GM23338 (cell line): Measurements from ENCODE around the gene NKRF. TPM values are rescaled to one million over a fixed set of nuclear protein-coding genes. Genes with fewer than 3 reads are reported as not detected.

Experiments used
- ATAC-seq: fragments of 200-7000 bp; cut with Tn5 transposase; 3 replicates; pipeline ENCODE4 v1.9.1; 2020
- DNase-seq: peaks from one replicate; pipeline ENCODE4 v3.0.0-alpha.2; 2015; ENCODE audit warnings: low spot score
- H2AFZ ChIP-seq: fragments of 200-600 bp; sonication (generic); 2 replicates; pipeline ENCODE4 v1.8.0; 2016; ENCODE audit warnings: antibody characterized with exemption, mild to moderate bottlenecking, moderate library complexity
- H3F3A ChIP-seq: fragments of 200-600 bp; sonication (generic); replicated peaks from 2 replicates; pipeline ENCODE4 v1.8.0; 2017; ENCODE audit warnings: antibody characterized with exemption, mixed run types, low read depth
- H3K27ac ChIP-seq: fragments of 200-600 bp; sonication (generic); 2 replicates; pipeline ENCODE4 v1.6.1; 2016; ENCODE audit warnings: low read depth
- H3K27me3 ChIP-seq: fragments of 200-600 bp; sonication (generic); 2 replicates; pipeline ENCODE4 v1.8.0; 2016; ENCODE audit warnings: mild to moderate bottlenecking, mixed run types, moderate library complexity; ENCODE audit not compliant: insufficient read depth
- H3K36me3 ChIP-seq: fragments of 200-600 bp; sonication (generic); 2 replicates; pipeline ENCODE4 v1.8.0; 2016; ENCODE audit warnings: mild to moderate bottlenecking; ENCODE audit not compliant: insufficient read depth
- H3K4me1 ChIP-seq: fragments of 200-600 bp; sonication (generic); 2 replicates; pipeline ENCODE4 v1.8.0; 2016; ENCODE audit warnings: mild to moderate bottlenecking, moderate library complexity; ENCODE audit not compliant: insufficient read depth
- H3K4me2 ChIP-seq: fragments of 200-600 bp; sonication (generic); 2 replicates; pipeline ENCODE4 v1.7.1; 2017; ENCODE audit warnings: mixed run types
- H3K4me3 ChIP-seq: fragments of 200-600 bp; sonication (generic); 2 replicates; pipeline ENCODE4 v1.6.1; 2016; ENCODE audit warnings: mixed run types
- H3K79me2 ChIP-seq: fragments of 200-600 bp; sonication (generic); replicated peaks from 2 replicates; pipeline ENCODE4 v1.8.0; 2017; ENCODE audit warnings: mild to moderate bottlenecking; ENCODE audit not compliant: insufficient read depth
- H3K9me2 ChIP-seq: fragments of 200-600 bp; sonication (generic); 2 replicates; pipeline ENCODE4 v1.8.0; 2017; ENCODE audit not compliant: insufficient read depth
- H4K20me1 ChIP-seq: fragments of 200-600 bp; sonication (generic); replicated peaks from 2 replicates; pipeline ENCODE4 v1.8.0; 2017; ENCODE audit warnings: mild to moderate bottlenecking; ENCODE audit not compliant: insufficient read depth
- H3K27ac Mint-ChIP-seq: 2 replicates; pipeline ENCODE4 v1.8.0; 2020; ENCODE audit warnings: inconsistent platforms, mild to moderate bottlenecking, moderate library complexity, mixed read lengths
- H3K27me3 Mint-ChIP-seq: 3 replicates; pipeline ENCODE4 v1.8.0; 2022; ENCODE audit warnings: low read depth, mild to moderate bottlenecking, moderate library complexity, mixed read lengths, inconsistent platforms; ENCODE audit not compliant: insufficient read depth, poor library complexity
- H3K36me3 Mint-ChIP-seq: 3 replicates; pipeline ENCODE4 v1.8.0; 2021; ENCODE audit warnings: low read depth, mild to moderate bottlenecking, inconsistent platforms, moderate library complexity, mixed read lengths
- H3K4me1 Mint-ChIP-seq: 3 replicates; pipeline ENCODE4 v1.8.0; 2020; ENCODE audit warnings: mild to moderate bottlenecking, inconsistent platforms, mixed read lengths
- H3K4me3 Mint-ChIP-seq: 3 replicates; pipeline ENCODE4 v1.8.0; 2021; ENCODE audit warnings: moderate library complexity, mild to moderate bottlenecking, inconsistent platforms, mixed read lengths
- H3K9me3 Mint-ChIP-seq: 3 replicates; pipeline ENCODE4 v1.8.0; 2020; ENCODE audit warnings: moderate library complexity, mild to moderate bottlenecking, inconsistent platforms, mixed read lengths
- CREB1 ChIP-seq: fragments of 250-450 bp; sonication (Bioruptor Pico); IDR thresholded peaks from 2 replicates; pipeline ENCODE4 v1.5.0; 2020; ENCODE audit warnings: low read depth, mild to moderate bottlenecking, moderate library complexity
- ETS1 ChIP-seq: IDR thresholded peaks from 2 replicates; pipeline ENCODE4 v1.6.1; 2016; ENCODE audit warnings: antibody characterized with exemption
- EZH2phosphoT487 ChIP-seq: fragments of 200-600 bp; sonication (generic); IDR thresholded peaks from one replicate; pipeline ENCODE4 v1.8.1; 2018; ENCODE audit warnings: antibody characterized with exemption; ENCODE audit not compliant: unreplicated experiment
- JUNB ChIP-seq: IDR thresholded peaks from one replicate; pipeline ENCODE4 v1.6.1; 2016; ENCODE audit warnings: antibody characterized with exemption; ENCODE audit not compliant: unreplicated experiment
- POLR2AphosphoS5 ChIP-seq: IDR thresholded peaks from 2 replicates; pipeline ENCODE4 v1.6.1; 2016; ENCODE audit warnings: antibody characterized with exemption, low read depth
- REST ChIP-seq: IDR thresholded peaks from one replicate; pipeline ENCODE4 v1.6.1; 2018; ENCODE audit warnings: antibody characterized with exemption; ENCODE audit not compliant: unreplicated experiment
- STAT1 ChIP-seq: IDR thresholded peaks from one replicate; pipeline ENCODE4 v1.6.1; 2016; ENCODE audit warnings: antibody characterized with exemption; ENCODE audit not compliant: unreplicated experiment
- ZNF114 ChIP-seq: fragments of 250-450 bp; sonication (Bioruptor Pico); IDR thresholded peaks from 2 replicates; pipeline ENCODE4 v1.5.0; 2020; ENCODE audit warnings: mild to moderate bottlenecking, moderate library complexity
- ZNF462 ChIP-seq: fragments of 250-450 bp; sonication (Bioruptor Pico); IDR thresholded peaks from 2 replicates; pipeline ENCODE4 v1.5.0; 2020; ENCODE audit warnings: mild to moderate bottlenecking, moderate library complexity
- polyA plus RNA-seq: library from polyadenylated mRNA; unstranded; fragments of >200 nt; fragmentation: Nextera tagmentation; extraction: Ambion mirVana; gene quantifications from 2 replicates; pipeline ENCODE4 v1.2.1, GENCODE V29; 2016
- total RNA-seq: library from RNA; depleted of rRNA; stranded (reverse); fragments of >200 nt; shearing (Covaris generic); gene quantifications from 2 replicates; pipeline ENCODE4 v1.2.3, GENCODE V29; 2014

The NKRF gene
- total and polyA plus RNA-seq, 2 experiments from 2014 or later, result 6.8 to 11.6 TPM

GRCh38 chrX:119565107-119565663 lies 41.0 kb downstream of the NKRF start, which contains the start of gene STEEP1:
Gene STEEP1, minus strand, starts transcription at chrX:119565409. Its CDS starts 54 bp downstream, at chrX:119565355.
- Mint-ChIP-seq H3K9me3 (no peaks in the 10 kb centered on the region; the same call in 2 of the 3 replicates), H3K4me3 (peak within 1 kb of the TSS; percentile 96), H3K27me3 (peaks cover 2% of the 10 kb centered on the region), H3K36me3 (peaks cover 1% of the 10 kb centered on the region; the same call in 2 of the 3 replicates), H3K4me1 (peaks cover 3% of the 10 kb centered on the region; the same call in 1 of the 3 replicates), H3K27ac (peak within 1 kb of the TSS; percentile 98)
- Histone ChIP-seq H3K9me2 (no peaks in the 10 kb centered on the region), H2AFZ (no peak within 1 kb of the TSS), H3K27me3 (no peaks in the 10 kb centered on the region), H3F3A (no peaks in the 10 kb centered on the region), H3K4me1 (no peaks in the 10 kb centered on the region), H3K4me2 (peak within 1 kb of the TSS; percentile 78), H4K20me1 (no peaks in the 10 kb centered on the region), H3K4me3 (peak within 1 kb of the TSS; percentile 70), H3K27ac (peak within 1 kb of the TSS; percentile 83; the same call in 1 of the 2 replicates), H3K79me2 (peaks cover 13% of the 10 kb centered on the region), H3K36me3 (no peaks in the 10 kb centered on the region)
- peak; percentile 94 for DNase-seq
- peak; percentile 97 for ATAC-seq
- TF ChIP-seq POLR2AphosphoS5 (peak; percentile 62), CREB1 (CRISPR knock-in tag) (peak; percentile 98), ETS1 (no peak)

DNA sequence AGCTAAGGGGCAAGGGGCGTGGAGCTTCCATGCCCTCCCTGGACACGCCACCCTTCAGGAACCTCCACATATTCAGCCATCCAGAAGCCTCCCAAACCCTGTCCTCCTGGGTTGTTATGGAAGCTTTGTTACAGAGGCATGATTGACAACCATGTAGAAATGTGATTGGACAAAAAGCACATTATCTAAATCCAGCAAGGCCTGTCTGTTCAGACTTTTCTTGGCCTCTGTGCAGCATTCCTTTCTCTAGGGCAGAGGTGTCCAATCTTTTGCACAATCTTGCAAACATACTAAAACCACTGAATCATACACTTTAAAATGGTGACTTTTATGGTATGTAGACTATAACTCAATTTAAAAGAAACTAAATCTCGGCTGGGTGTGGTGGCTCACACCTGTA lies 53.7 kb downstream of the NKRF start:
- DNase-seq (no peak), ATAC-seq (no peak)
- Mint-ChIP-seq H3K27ac (no peak overlapping the region), H3K9me3 (no peaks in the 10 kb centered on the region), H3K4me3 (no peak overlapping the region), H3K4me1 (no peaks in the 10 kb centered on the region), H3K36me3 (peaks cover 8% of the 10 kb centered on the region; the same call in 2 of the 3 replicates), H3K27me3 (peaks cover 2% of the 10 kb centered on the region)
- Histone ChIP-seq H3F3A (no peaks in the 10 kb centered on the region), H3K79me2 (peaks cover 12% of the 10 kb centered on the region), H3K4me3 (no peak overlapping the region), H3K4me1 (no peaks in the 10 kb centered on the region), H3K27me3 (no peaks in the 10 kb centered on the region), H4K20me1 (no peaks in the 10 kb centered on the region), H3K9me2 (no peaks in the 10 kb centered on the region), H3K36me3 (no peaks in the 10 kb centered on the region), H2AFZ (no peak overlapping the region), H3K27ac (no peak overlapping the region), H3K4me2 (no peak overlapping the region)
- TF ChIP-seq ETS1 (no peak), EZH2phosphoT487 (no peak), JUNB (no peak), STAT1 (no peak), ZNF462 (CRISPR knock-in tag) (no peak), POLR2AphosphoS5 (no peak), REST (no peak), CREB1 (CRISPR knock-in tag) (no peak), ZNF114 (CRISPR knock-in tag) (no peak)
